H1 (cell line): ENCODE measurements around the gene NUDT1. TPM values are rescaled to one million over a fixed set of nuclear protein-coding genes. Genes with fewer than 3 reads are reported as not detected.

Source experiments
- CTCF ChIA-PET: fragments of 300-600 bp; sonication (Branson Sonifier 250); formaldehyde crosslinking; loops from one replicate; lab custom pipeline; 2021; ENCODE audit not compliant: partially characterized antibody; lab: Charles Lee
- POLR2A ChIA-PET: fragments of 300-600 bp; sonication (Branson Sonifier 250); formaldehyde crosslinking; loops from one replicate; lab custom pipeline; 2021; ENCODE audit warnings: inconsistent platforms; ENCODE audit not compliant: partially characterized antibody; lab: Charles Lee
- DNase-seq, 2 experiments: peaks; one replicate each; pipeline versions ENCODE4 v3.0.0 to v3.0.0-alpha.2; 2010 to 2022; ENCODE audit warnings: low spot score in 2 of 2, low read depth in 1 of 2, mixed read lengths in 1 of 2
- FAIRE-seq: peaks from 2 replicates; lab custom pipeline; 2011; peaks lifted over from hg19 to GRCh38; lab: Jason Lieb, UNC
- H2AFZ ChIP-seq: 2 replicates; pipeline ENCODE4 v1.8.1; 2012; ENCODE audit warnings: low read length, inconsistent platforms
- H2AK5ac ChIP-seq: 2 replicates; pipeline ENCODE4 v1.6.1; 2013; ENCODE audit warnings: low read depth, low read length
- H2BK120ac ChIP-seq: replicated peaks from 2 replicates; pipeline ENCODE3; 2013; ENCODE audit warnings: low read depth, low read length, inconsistent platforms
- H2BK12ac ChIP-seq: 2 replicates; pipeline ENCODE4 v1.6.1; 2013; ENCODE audit warnings: low read depth, low read length
- H2BK15ac ChIP-seq: 2 replicates; pipeline ENCODE4 v1.6.1; 2013; ENCODE audit warnings: low read length
- H2BK20ac ChIP-seq: 2 replicates; pipeline ENCODE4 v1.6.1; 2013; ENCODE audit warnings: low read length
- H2BK5ac ChIP-seq: 2 replicates; pipeline ENCODE4 v1.6.1; 2013; ENCODE audit warnings: low read depth, low read length
- H3K14ac ChIP-seq: 2 replicates; pipeline ENCODE4 v1.6.1; 2013; ENCODE audit warnings: inconsistent platforms; ENCODE audit not compliant: insufficient read length
- H3K18ac ChIP-seq: 2 replicates; pipeline ENCODE4 v1.6.1; 2013; ENCODE audit warnings: low read length; ENCODE audit errors: extremely low read depth
- H3K23ac ChIP-seq: 2 replicates; pipeline ENCODE4 v1.6.1; 2013; ENCODE audit warnings: inconsistent platforms; ENCODE audit not compliant: insufficient read length
- H3K23me2 ChIP-seq: 2 replicates; pipeline ENCODE4 v1.6.1; 2013; ENCODE audit warnings: low read depth, low read length
- H3K27ac ChIP-seq: 2 replicates; pipeline ENCODE4 v1.6.1; 2011; ENCODE audit warnings: low read depth, low read length, inconsistent platforms
- H3K27me3 ChIP-seq, 4 experiments: replicated peaks in 1 of 4; 1 replicate in 1 of 4; 2 replicates in 3 of 4; pipeline versions ENCODE4 v1.6.1 to v1.8.1; 2011 to 2013; ENCODE audit warnings: low read length in 3 of 4, mild to moderate bottlenecking in 3 of 4, inconsistent platforms in 2 of 4, mixed read lengths in 2 of 4, moderate library complexity in 1 of 4; ENCODE audit not compliant: control insufficient read depth in 3 of 4, insufficient read depth in 3 of 4; ENCODE audit errors: extremely low read depth in 1 of 4
- H3K36me3 ChIP-seq, 4 experiments: 2 replicates each; pipeline versions ENCODE4 v1.6.1 to v1.8.1; 2011 to 2013; ENCODE audit warnings: mild to moderate bottlenecking in 4 of 4, low read length in 3 of 4, moderate library complexity in 2 of 4, control low read depth in 1 of 4, inconsistent platforms in 1 of 4; ENCODE audit not compliant: insufficient read depth in 4 of 4, control insufficient read depth in 2 of 4
- H3K4ac ChIP-seq: replicated peaks from 2 replicates; pipeline ENCODE3; 2013; ENCODE audit warnings: low read length, low read depth, mixed read lengths, inconsistent platforms; ENCODE audit not compliant: insufficient read length
- H3K4me1 ChIP-seq, 4 experiments: replicated peaks in 1 of 4; 1 replicate in 1 of 4; 2 replicates in 3 of 4; pipeline versions ENCODE4 v1.6.1 to v1.8.1; 2011 to 2013; ENCODE audit warnings: low read length in 3 of 4, inconsistent platforms in 2 of 4, mixed read lengths in 1 of 4; ENCODE audit not compliant: insufficient read depth in 4 of 4, control insufficient read depth in 3 of 4
- H3K4me2 ChIP-seq, 2 experiments: 2 replicates each; pipeline versions ENCODE4 v1.6.1 to v1.8.1; 2011 to 2013; ENCODE audit warnings: low read depth in 2 of 2, low read length in 2 of 2, control low read depth in 1 of 2, inconsistent platforms in 1 of 2, mild to moderate bottlenecking in 1 of 2; ENCODE audit not compliant: insufficient read depth in 1 of 2
- H3K4me3 ChIP-seq, 4 experiments: fragments of 200-600, 300-600 bp in 1 of 4; sonication (generic), shearing (Covaris generic), sonication (Bioruptor Twin) in 1 of 4; 2 replicates each; pipeline versions ENCODE4 v1.5.1 to v1.8.1; 2011 to 2016; ENCODE audit warnings: low read length in 4 of 4, low read depth in 3 of 4, control low read depth in 2 of 4, inconsistent platforms in 2 of 4, mild to moderate bottlenecking in 2 of 4, mixed read lengths in 1 of 4, moderate library complexity in 1 of 4; ENCODE audit not compliant: insufficient read depth in 2 of 4; ENCODE audit errors: extremely low read depth in 1 of 4
- H3K56ac ChIP-seq: replicated peaks from 2 replicates; pipeline ENCODE3; 2013; ENCODE audit warnings: low read depth, mild to moderate bottlenecking, mixed read lengths, low read length, inconsistent platforms; ENCODE audit not compliant: insufficient read length
- H3K79me1 ChIP-seq: 2 replicates; pipeline ENCODE4 v1.6.1; 2013; ENCODE audit warnings: low read depth, low read length, control low read depth
- H3K79me2 ChIP-seq, 2 experiments: 2 replicates each; pipeline versions ENCODE4 v1.6.1 to v1.8.1; 2012 to 2013; ENCODE audit warnings: low read length in 2 of 2, mild to moderate bottlenecking in 2 of 2, inconsistent platforms in 1 of 2; ENCODE audit not compliant: insufficient read depth in 2 of 2, control insufficient read depth in 1 of 2
- H3K9ac ChIP-seq, 4 experiments: replicated peaks in 1 of 4; 1 replicate in 1 of 4; 2 replicates in 3 of 4; pipeline versions ENCODE4 v1.6.1 to v1.8.1; 2011 to 2013; ENCODE audit warnings: low read depth in 3 of 4, low read length in 3 of 4, control low read depth in 2 of 4, mild to moderate bottlenecking in 2 of 4, moderate library complexity in 2 of 4, inconsistent platforms in 1 of 4; ENCODE audit errors: extremely low read depth in 1 of 4
- H3K9me3 ChIP-seq, 2 experiments: 2 replicates each; pipeline versions ENCODE4 v1.6.1 to v1.8.1; 2012 to 2013; ENCODE audit warnings: mild to moderate bottlenecking in 2 of 2, moderate library complexity in 2 of 2, control low read depth in 1 of 2, inconsistent platforms in 1 of 2, low read depth in 1 of 2, low read length in 1 of 2, mixed read lengths in 1 of 2; ENCODE audit not compliant: insufficient read depth in 2 of 2
- H4K20me1 ChIP-seq, 2 experiments: replicated peaks in 1 of 2; 2 replicates each; pipeline versions ENCODE3 to v1.8.1; 2011 to 2013; ENCODE audit warnings: inconsistent platforms in 2 of 2, low read length in 2 of 2, mild to moderate bottlenecking in 1 of 2; ENCODE audit not compliant: insufficient read depth in 2 of 2, control insufficient read depth in 1 of 2
- H4K5ac ChIP-seq: 2 replicates; pipeline ENCODE4 v1.6.1; 2013; ENCODE audit warnings: low read length, low read depth, mixed read lengths, inconsistent platforms; ENCODE audit not compliant: insufficient read length
- H4K8ac ChIP-seq: 2 replicates; pipeline ENCODE4 v1.8.0; 2013; ENCODE audit warnings: mild to moderate bottlenecking, moderate library complexity, low read length, inconsistent platforms; ENCODE audit not compliant: insufficient read depth; ENCODE audit errors: extremely low read depth
- H4K91ac ChIP-seq: replicated peaks from 2 replicates; pipeline ENCODE3; 2013; ENCODE audit warnings: low read length, mixed read lengths, inconsistent platforms; ENCODE audit not compliant: insufficient read length
- CHD1 ChIP-seq: IDR thresholded peaks from 2 replicates; pipeline ENCODE4 v1.6.1; 2012; ENCODE audit warnings: low read depth, low read length, improper control_type of control experiment
- EP300 ChIP-seq, 2 experiments: IDR thresholded peaks; 1 replicate in 1 of 2; 2 replicates in 1 of 2; pipeline ENCODE4 v1.6.1; 2011 to 2012; ENCODE audit warnings: low read depth in 2 of 2, low read length in 2 of 2, mild to moderate bottlenecking in 2 of 2, borderline replicate concordance in 1 of 2, inconsistent platforms in 1 of 2, moderate library complexity in 1 of 2
- EZH2 ChIP-seq: fragments of 200-600 bp; sonication (generic); IDR thresholded peaks from 2 replicates; pipeline ENCODE4 v1.7.1; 2012; ENCODE audit warnings: low read depth, mild to moderate bottlenecking, moderate library complexity, low read length, inconsistent platforms; ENCODE audit not compliant: severe bottlenecking
- GABPA ChIP-seq: IDR thresholded peaks from 2 replicates; pipeline ENCODE4 v1.6.1; 2011; ENCODE audit warnings: mild to moderate bottlenecking, low read length, moderate library complexity, borderline replicate concordance; ENCODE audit not compliant: insufficient read depth
- JUN ChIP-seq: IDR thresholded peaks from 2 replicates; pipeline ENCODE4 v1.6.1; 2011; ENCODE audit warnings: low read depth, mild to moderate bottlenecking, improper control_type of control experiment, low read length
- KDM5A ChIP-seq: fragments of 200-600 bp; IDR thresholded peaks from 2 replicates; pipeline ENCODE4 v1.7.1; 2012; ENCODE audit warnings: mild to moderate bottlenecking, low read length, inconsistent platforms, mixed read lengths
- NANOG ChIP-seq: IDR thresholded peaks from 2 replicates; pipeline ENCODE4 v1.6.1; 2011; ENCODE audit warnings: low read length, low read depth, mild to moderate bottlenecking, inconsistent platforms; ENCODE audit not compliant: insufficient read depth, poor library complexity, severe bottlenecking
- NRF1 ChIP-seq: IDR thresholded peaks from 2 replicates; pipeline ENCODE4 v1.6.1; 2011; ENCODE audit warnings: mild to moderate bottlenecking, low read depth, low read length, improper control_type of control experiment
- POLR2A ChIP-seq, 2 experiments: IDR thresholded peaks; 1 replicate in 1 of 2; 2 replicates in 1 of 2; pipeline ENCODE4 v1.6.1; 2011; ENCODE audit warnings: low read depth in 2 of 2, low read length in 2 of 2, mild to moderate bottlenecking in 2 of 2; ENCODE audit errors: control extremely low read depth in 1 of 2
- POLR2AphosphoS5 ChIP-seq: IDR thresholded peaks from 2 replicates; pipeline ENCODE4 v1.6.1; 2011; ENCODE audit warnings: low read depth, low read length
- TCF12 ChIP-seq: IDR thresholded peaks from 2 replicates; pipeline ENCODE4 v1.6.1; 2011; ENCODE audit warnings: low read depth, mild to moderate bottlenecking, low read length
- WGBS, 2 experiments: shearing (Covaris generic) in 1 of 2; methylation state at CpG; one replicate each; pipeline versions ENCODE4 v1.1.6 to v1.1.7; 2013 to 2015; ENCODE audit warnings: low lambda C conversion rate in 2 of 2, mixed read lengths in 2 of 2, inconsistent platforms in 1 of 2, low coverage in 1 of 2, missing lambda C conversion rate in 1 of 2; ENCODE audit not compliant: insufficient replicate concordance in 2 of 2, insufficient coverage in 1 of 2, insufficient read length in 1 of 2; ENCODE audit errors: extremely low coverage in 1 of 2, missing lambda C conversion rate in 1 of 2; 5-methylcytosine and 5-hydroxymethylcytosine counted together
- polyA plus RNA-seq, 7 experiments: library from polyadenylated mRNA; depleted of rRNA in 3 of 7; stranded (reverse) in 5 of 7; unstranded in 2 of 7; fragments of >200 nt in 5 of 7; fragments of 200-250 nt in 2 of 7; gene quantifications; 1 replicate in 5 of 7; 2 replicates in 1 of 7; 4 replicates in 1 of 7; pipeline versions ENCODE4 v1.2.1 to v1.2.3, GENCODE V29; 2011 to 2013; ENCODE audit warnings: missing spikeins in 2 of 7, mixed read lengths in 2 of 7
- total RNA-seq: library from RNA; stranded (reverse); fragmentation: NEBNext Ultra II Directional; extraction: Animal tissue kit (Norgen Biotek cat#: 25700); gene quantifications from 2 replicates; pipeline ENCODE4 v1.2.1, GENCODE V29; 2021
- TF ChIP-seq, protein P1 (sequence below): IDR thresholded peaks from 2 replicates; pipeline ENCODE4 v1.6.1; 2012; ENCODE audit warnings: low read length, inconsistent platforms

Gene NUDT1
- total and polyA plus RNA-seq, 2 of the 8 experiments (the other 6 are each of a cell fraction or from before 2014, with no cell fraction given) = 76.1 to 89.5 TPM

DNA sequence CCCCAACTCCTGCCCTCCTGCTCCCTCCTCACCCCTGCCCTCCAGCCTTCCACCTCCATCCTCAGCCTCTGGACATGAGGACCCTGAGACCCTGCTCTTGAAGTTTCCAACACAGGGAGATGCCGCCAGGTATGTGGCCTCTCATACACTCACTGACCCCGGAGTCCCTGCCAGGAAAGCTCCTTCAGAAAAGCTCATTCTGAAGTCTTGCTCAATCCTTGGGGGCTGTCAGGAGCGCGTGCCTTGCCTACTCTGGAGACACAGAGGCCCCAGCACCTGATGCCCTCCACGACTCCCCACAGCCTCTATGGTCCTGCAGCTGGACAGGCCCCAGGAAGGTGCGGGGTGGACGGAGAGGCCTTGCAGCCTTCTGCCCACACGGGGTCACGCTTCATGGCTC lies 11.0 kb downstream of the NUDT1 start:
- no peak overlapping the region for H3K4ac ChIP-seq
- peak overlapping the region; percentile 60; the same call in 1 of the 2 replicates for H2BK5ac ChIP-seq
- H4K20me1 ChIP-seq = peaks cover 0 to 7% of the 10 kb centered on the region in 2 experiments
- H3K79me2 ChIP-seq = no peaks in the 10 kb centered on the region
- no peak overlapping the region for H3K4me2 ChIP-seq
- no peak overlapping the region for H2AFZ ChIP-seq
- H3K27ac ChIP-seq = no peak overlapping the region
- no peak overlapping the region for H3K14ac ChIP-seq
- H2AK5ac ChIP-seq = no peak overlapping the region
- no peaks in the 10 kb centered on the region for H3K23me2 ChIP-seq
- no peak overlapping the region for H2BK120ac ChIP-seq
- H3K23ac ChIP-seq = no peak overlapping the region
- no peaks in the 10 kb centered on the region for H3K79me1 ChIP-seq
- DNase-seq (no peak), FAIRE-seq (no peak)
- no peaks in the 10 kb centered on the region for H3K4me1 ChIP-seq
- no peak overlapping the region for H2BK20ac ChIP-seq
- H3K56ac ChIP-seq = no peak overlapping the region
- no peak overlapping the region for H3K18ac ChIP-seq
- H3K36me3 ChIP-seq = peaks cover 0 to 14% (median 0%) of the 10 kb centered on the region in 4 experiments; a peak in 4 of 8 replicates
- no peak overlapping the region for H4K91ac ChIP-seq
- no peak overlapping the region for H3K4me3 ChIP-seq
- H2BK15ac ChIP-seq = no peak overlapping the region
- no peak overlapping the region for H4K5ac ChIP-seq
- H3K9me3 ChIP-seq = no peaks in the 10 kb centered on the region
- WGBS, 2 experiments = 91% methylated on average over 9 of the region's 9 CpGs; no CpG with 5 or more reads in 1 of the 2 experiments
- H3K9ac ChIP-seq = no peak overlapping the region
- no peaks in the 10 kb centered on the region for H3K27me3 ChIP-seq
- CTCF ChIA-PET = interaction anchor here (1.7 kb wide), 1 partner anchor 95 kb away, joined by 4 read pairs; no protein-coding TSS in a partner anchor
- POLR2A ChIA-PET = interaction anchor here (1.6 to 3.1 kb wide), 2 partner anchors 9 to 21 kb away, joined by 5 to 11 read pairs; partner anchors contain the start of gene MAD1L1
- peak overlapping the region; percentile 35; the same call in 1 of the 2 replicates for H4K8ac ChIP-seq
- no peak overlapping the region for H2BK12ac ChIP-seq
- TF ChIP-seq TCF12 (no peak), JUN (no peak), EZH2 (no peak), EP300 (IDR thresholded peaks at IDR 0.05; ENCODE audit: borderline replicate concordance in 1 of 2, low read depth in 2 of 2, low read length in 2 of 2) (no peak), GABPA (no peak), POLR2A (IDR thresholded peaks at IDR 0.05; ENCODE audit: control extremely low read depth in 1 of 2, low read depth in 2 of 2, low read length in 2 of 2) (no peak), NRF1 (no peak), POLR2AphosphoS5 (no peak), CHD1 (no peak), KDM5A (no peak), NANOG (no peak)
- TF ChIP-seq, protein P1, sequence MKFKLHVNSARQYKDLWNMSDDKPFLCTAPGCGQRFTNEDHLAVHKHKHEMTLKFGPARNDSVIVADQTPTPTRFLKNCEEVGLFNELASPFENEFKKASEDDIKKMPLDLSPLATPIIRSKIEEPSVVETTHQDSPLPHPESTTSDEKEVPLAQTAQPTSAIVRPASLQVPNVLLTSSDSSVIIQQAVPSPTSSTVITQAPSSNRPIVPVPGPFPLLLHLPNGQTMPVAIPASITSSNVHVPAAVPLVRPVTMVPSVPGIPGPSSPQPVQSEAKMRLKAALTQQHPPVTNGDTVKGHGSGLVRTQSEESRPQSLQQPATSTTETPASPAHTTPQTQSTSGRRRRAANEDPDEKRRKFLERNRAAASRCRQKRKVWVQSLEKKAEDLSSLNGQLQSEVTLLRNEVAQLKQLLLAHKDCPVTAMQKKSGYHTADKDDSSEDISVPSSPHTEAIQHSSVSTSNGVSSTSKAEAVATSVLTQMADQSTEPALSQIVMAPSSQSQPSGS = no peak
